A549 (cell line): ENCODE measurements around the gene BEND5. TPM values are rescaled to one million over a fixed set of nuclear protein-coding genes. Genes with fewer than 3 reads are reported as not detected.

ENCODE experiments used
- ATAC-seq, 2 experiments: fragments of 200-7000 bp in 1 of 2; fragments of >200 bp in 1 of 2; cut with Nextera tagmentation in 1 of 2; cut with Tn5 transposase in 1 of 2; 3 replicates each; pipeline versions ENCODE4 v1.8.0 to v1.9.1; 2018 to 2020; ENCODE audit warnings: mild to moderate bottlenecking in 1 of 2, moderate library complexity in 1 of 2
- CTCF ChIA-PET: fragments of 300-600 bp; sonication (Branson Sonifier 250); formaldehyde crosslinking; extraction: SDS; loops from one replicate; lab custom pipeline; 2021; ENCODE audit warnings: antibody characterized with exemption, inconsistent platforms; lab: Yijun Ruan, JAX
- POLR2A ChIA-PET: fragments of 350-600 bp; formaldehyde crosslinking; extraction: SDS; loops from one replicate; lab custom pipeline; 2021; ENCODE audit warnings: antibody characterized with exemption, inconsistent platforms; lab: Yijun Ruan, JAX
- DNase-seq, 2 experiments: peaks; one replicate each; pipeline versions ENCODE4 v3.0.0 to v3.0.0-alpha.2; 2011 to 2016; ENCODE audit warnings: low read depth in 1 of 2, low spot score in 1 of 2
- FAIRE-seq: peaks from 2 replicates; lab custom pipeline; 2011; peaks lifted over from hg19 to GRCh38; lab: Jason Lieb, UNC
- H3K27ac ChIP-seq, 2 experiments: fragments of >200 bp; sonication (Bioruptor Twin); formaldehyde crosslinking; 3 replicates each; pipeline ENCODE4 v1.5.1; 2016 to 2017
- H3K4me1 ChIP-seq: fragments of >200 bp; sonication (Bioruptor Twin); formaldehyde crosslinking; 3 replicates; pipeline ENCODE4 v1.6.1; 2016
- H3K4me2 ChIP-seq: fragments of >200 bp; sonication (Bioruptor Twin); formaldehyde crosslinking; 3 replicates; pipeline ENCODE4 v1.6.1; 2016
- H3K4me3 ChIP-seq: fragments of >200 bp; sonication (Bioruptor Twin); formaldehyde crosslinking; 3 replicates; pipeline ENCODE4 v1.5.1; 2016
- H3K9me3 ChIP-seq: fragments of >200 bp; sonication (Bioruptor Twin); formaldehyde crosslinking; 3 replicates; pipeline ENCODE4 v1.6.1; 2016
- EHF ChIP-seq: fragments of 250-450 bp; sonication (Bioruptor Pico); IDR thresholded peaks from 2 replicates; pipeline ENCODE4 v1.5.0; 2020; ENCODE audit warnings: mild to moderate bottlenecking
- EP300 ChIP-seq, 2 experiments: fragments of >200 bp; sonication (Bioruptor Twin); formaldehyde crosslinking; IDR thresholded peaks; 2 replicates in 1 of 2; 3 replicates in 1 of 2; pipeline ENCODE4 v1.6.1; 2016 to 2017
- ESRRA ChIP-seq: fragments of 150-350 bp; IDR thresholded peaks from 2 replicates; pipeline ENCODE4 v1.6.1; 2014; ENCODE audit warnings: mild to moderate bottlenecking, low read length, borderline replicate concordance
- GATA3 ChIP-seq: IDR thresholded peaks from 2 replicates; pipeline ENCODE4 v1.6.1; 2012; ENCODE audit warnings: borderline replicate concordance
- KDM5A ChIP-seq: fragments of 200-600 bp; sonication (generic); IDR thresholded peaks from 2 replicates; pipeline ENCODE4 v1.6.1; 2016; ENCODE audit warnings: antibody characterized with exemption, mild to moderate bottlenecking
- MAFK ChIP-seq: fragments of 450-650 bp; IDR thresholded peaks from 2 replicates; pipeline ENCODE4 v1.6.1; 2014; ENCODE audit not compliant: partially characterized antibody
- NFE2L2 ChIP-seq: fragments of 150-350 bp; conservative IDR thresholded peaks from 2 replicates; pipeline ENCODE4 v1.6.1; 2014; ENCODE audit warnings: low read length
- NR3C1 ChIP-seq: fragments of >200 bp; sonication (Bioruptor Twin); formaldehyde crosslinking; IDR thresholded peaks from 3 replicates; pipeline ENCODE4 v1.6.1; 2017
- ZNF302 ChIP-seq: fragments of 250-450 bp; sonication (Bioruptor Pico); IDR thresholded peaks from 2 replicates; pipeline ENCODE4 v1.9.0; 2021; ENCODE audit warnings: inconsistent platforms, mild to moderate bottlenecking, moderate library complexity
- WGBS: methylation state at CpG from one replicate; pipeline ENCODE4 v1.1.6; 2017; ENCODE audit errors: missing lambda C conversion rate; 5-methylcytosine and 5-hydroxymethylcytosine counted together
- polyA plus RNA-seq, 4 experiments: library from polyadenylated mRNA; depleted of rRNA in 3 of 4; stranded (reverse); fragments of >200 nt; fragmentation: RNase III in 1 of 4; extraction: RNeasy Plus Mini Kit Qiagen cat#74134 plus additional on column Dnase treatment in 1 of 4; gene quantifications; 2 replicates in 3 of 4; 3 replicates in 1 of 4; pipeline ENCODE4 v1.2.3, GENCODE V29; 2011 to 2017
- TF ChIP-seq, protein P1 (sequence below): fragments of 150-350 bp; IDR thresholded peaks from 2 replicates; pipeline ENCODE4 v1.6.1; 2014; ENCODE audit warnings: low read depth, mild to moderate bottlenecking, low read length
- TF ChIP-seq, protein P2 (sequence below): fragments of 200-600 bp; sonication (generic); IDR thresholded peaks from 2 replicates; pipeline ENCODE4 v1.6.1; 2016; ENCODE audit warnings: antibody characterized with exemption, mild to moderate bottlenecking, moderate library complexity

Gene BEND5
- polyA plus RNA-seq, 2 of the 4 experiments (the other 2 are of a cell fraction): not detected

DNA sequence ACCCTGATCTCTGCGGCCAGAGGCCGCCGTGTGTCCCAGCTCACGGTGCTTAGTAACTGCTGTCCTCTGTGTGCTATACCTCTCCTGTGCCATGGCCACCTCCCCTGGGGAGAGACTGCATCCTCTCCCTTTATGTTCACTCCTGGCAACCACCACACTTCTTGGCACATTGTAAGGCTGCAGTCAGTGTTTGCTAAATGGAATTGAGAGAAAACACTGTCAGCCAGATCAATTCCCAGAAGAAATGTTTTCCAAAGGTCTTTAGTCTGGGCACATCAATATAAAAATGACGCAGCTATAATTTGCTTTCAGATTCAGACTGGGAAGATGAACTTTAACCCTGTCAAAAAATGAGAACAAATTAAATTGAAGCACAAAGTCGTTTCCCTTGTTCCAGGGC is 96.8 kb downstream of the BEND5 start:
- ChIA-PET CTCF (interaction anchor here (0.6 to 2.8 kb wide), 2 partner anchors 16 to 443 kb away, joined by 3 to 10 read pairs; no protein-coding TSS in a partner anchor), POLR2A (no interaction called here)
- Histone ChIP-seq H3K9me3 (no peaks in the 10 kb centered on the region), H3K4me1 (no peaks in the 10 kb centered on the region), H3K27ac (no peak overlapping the region), H3K4me3 (no peak overlapping the region), H3K4me2 (no peak overlapping the region)
- WGBS: 68% methylated on average over 6 of the region's 6 CpGs
- TF ChIP-seq NFE2L2 (no peak), ESRRA (no peak), KDM5A (no peak), EP300 (IDR thresholded peaks at IDR 0.05) (no peak), ZNF302 (no peak)
- TF ChIP-seq, protein P1, sequence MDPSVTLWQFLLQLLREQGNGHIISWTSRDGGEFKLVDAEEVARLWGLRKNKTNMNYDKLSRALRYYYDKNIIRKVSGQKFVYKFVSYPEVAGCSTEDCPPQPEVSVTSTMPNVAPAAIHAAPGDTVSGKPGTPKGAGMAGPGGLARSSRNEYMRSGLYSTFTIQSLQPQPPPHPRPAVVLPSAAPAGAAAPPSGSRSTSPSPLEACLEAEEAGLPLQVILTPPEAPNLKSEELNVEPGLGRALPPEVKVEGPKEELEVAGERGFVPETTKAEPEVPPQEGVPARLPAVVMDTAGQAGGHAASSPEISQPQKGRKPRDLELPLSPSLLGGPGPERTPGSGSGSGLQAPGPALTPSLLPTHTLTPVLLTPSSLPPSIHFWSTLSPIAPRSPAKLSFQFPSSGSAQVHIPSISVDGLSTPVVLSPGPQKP: no peak
- no peak for DNase-seq
- FAIRE-seq: no peak
- no peak for ATAC-seq

GRCh38 chr1:48678710-48679505 is 97.8 kb downstream of the BEND5 start:
- FAIRE-seq (no peak), ATAC-seq (no peak), DNase-seq (no peak)
- Histone ChIP-seq H3K4me1 (no peaks in the 10 kb centered on the region), H3K4me2 (no peak overlapping the region), H3K9me3 (no peaks in the 10 kb centered on the region), H3K27ac (no peak overlapping the region), H3K4me3 (no peak overlapping the region)
- CTCF ChIA-PET: interaction anchor here (0.7 to 2.8 kb wide), 5 partner anchors 9 to 1654 kb away, joined by 3 to 11 read pairs (median 4); no protein-coding TSS in a partner anchor
- 17% methylated on average over 3 of the region's 3 CpGs for WGBS
- TF ChIP-seq NR3C1: no peak
- no peak for TF ChIP-seq EHF (CRISPR knock-in tag)
- no peak for TF ChIP-seq MAFK
- TF ChIP-seq, protein P2, sequence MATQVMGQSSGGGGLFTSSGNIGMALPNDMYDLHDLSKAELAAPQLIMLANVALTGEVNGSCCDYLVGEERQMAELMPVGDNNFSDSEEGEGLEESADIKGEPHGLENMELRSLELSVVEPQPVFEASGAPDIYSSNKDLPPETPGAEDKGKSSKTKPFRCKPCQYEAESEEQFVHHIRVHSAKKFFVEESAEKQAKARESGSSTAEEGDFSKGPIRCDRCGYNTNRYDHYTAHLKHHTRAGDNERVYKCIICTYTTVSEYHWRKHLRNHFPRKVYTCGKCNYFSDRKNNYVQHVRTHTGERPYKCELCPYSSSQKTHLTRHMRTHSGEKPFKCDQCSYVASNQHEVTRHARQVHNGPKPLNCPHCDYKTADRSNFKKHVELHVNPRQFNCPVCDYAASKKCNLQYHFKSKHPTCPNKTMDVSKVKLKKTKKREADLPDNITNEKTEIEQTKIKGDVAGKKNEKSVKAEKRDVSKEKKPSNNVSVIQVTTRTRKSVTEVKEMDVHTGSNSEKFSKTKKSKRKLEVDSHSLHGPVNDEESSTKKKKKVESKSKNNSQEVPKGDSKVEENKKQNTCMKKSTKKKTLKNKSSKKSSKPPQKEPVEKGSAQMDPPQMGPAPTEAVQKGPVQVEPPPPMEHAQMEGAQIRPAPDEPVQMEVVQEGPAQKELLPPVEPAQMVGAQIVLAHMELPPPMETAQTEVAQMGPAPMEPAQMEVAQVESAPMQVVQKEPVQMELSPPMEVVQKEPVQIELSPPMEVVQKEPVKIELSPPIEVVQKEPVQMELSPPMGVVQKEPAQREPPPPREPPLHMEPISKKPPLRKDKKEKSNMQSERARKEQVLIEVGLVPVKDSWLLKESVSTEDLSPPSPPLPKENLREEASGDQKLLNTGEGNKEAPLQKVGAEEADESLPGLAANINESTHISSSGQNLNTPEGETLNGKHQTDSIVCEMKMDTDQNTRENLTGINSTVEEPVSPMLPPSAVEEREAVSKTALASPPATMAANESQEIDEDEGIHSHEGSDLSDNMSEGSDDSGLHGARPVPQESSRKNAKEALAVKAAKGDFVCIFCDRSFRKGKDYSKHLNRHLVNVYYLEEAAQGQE: no peak
- TF ChIP-seq GATA3: no peak
- POLR2A ChIA-PET: no interaction called here
